HG03066 (cell line): ENCODE measurements around the gene NKD1.

Experiments
- ATAC-seq: cut with Tn5 transposase; IDR thresholded peaks from one replicate; pipeline ENCODE4 v1.9.1; 2021; ENCODE audit warnings: low read depth; ENCODE audit not compliant: unreplicated experiment

NKD1 gene

DNA sequence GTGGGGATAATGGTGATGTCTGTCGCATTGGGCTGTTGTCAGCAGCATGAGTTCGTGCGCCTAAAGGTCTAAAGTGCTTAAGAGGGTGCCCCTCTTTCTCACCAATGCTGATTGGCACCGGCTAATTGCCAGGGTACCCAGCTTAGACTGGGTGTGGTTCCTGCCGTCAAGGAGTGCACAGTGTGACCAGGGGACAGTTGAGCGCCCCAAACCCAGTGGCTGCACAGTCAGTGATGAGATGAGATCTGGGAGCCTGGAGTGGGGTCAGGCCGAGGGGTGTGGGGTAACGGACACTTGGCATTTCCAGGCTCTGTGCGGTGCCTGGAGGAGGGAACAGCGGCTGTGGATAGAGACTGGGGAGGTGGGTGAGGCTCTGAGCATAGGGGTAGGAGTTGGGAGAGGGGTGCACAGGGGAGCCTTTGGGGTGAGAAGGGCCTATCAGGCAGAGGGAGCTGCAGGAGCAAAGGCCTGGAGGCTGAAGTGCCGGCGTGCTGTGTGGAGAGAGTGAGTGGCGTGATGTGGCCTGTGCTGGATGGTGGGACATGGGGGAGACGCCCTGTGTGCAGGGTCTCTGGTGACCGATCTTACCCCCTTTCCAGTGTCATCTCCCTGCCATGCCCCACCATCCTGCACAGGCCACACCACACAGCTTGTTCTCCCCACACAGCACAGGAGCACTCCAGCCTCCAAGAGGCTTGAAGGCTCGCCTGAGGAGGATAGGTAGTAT is 74.6 kb downstream of the NKD1 start:
- no peak for ATAC-seq

DNA sequence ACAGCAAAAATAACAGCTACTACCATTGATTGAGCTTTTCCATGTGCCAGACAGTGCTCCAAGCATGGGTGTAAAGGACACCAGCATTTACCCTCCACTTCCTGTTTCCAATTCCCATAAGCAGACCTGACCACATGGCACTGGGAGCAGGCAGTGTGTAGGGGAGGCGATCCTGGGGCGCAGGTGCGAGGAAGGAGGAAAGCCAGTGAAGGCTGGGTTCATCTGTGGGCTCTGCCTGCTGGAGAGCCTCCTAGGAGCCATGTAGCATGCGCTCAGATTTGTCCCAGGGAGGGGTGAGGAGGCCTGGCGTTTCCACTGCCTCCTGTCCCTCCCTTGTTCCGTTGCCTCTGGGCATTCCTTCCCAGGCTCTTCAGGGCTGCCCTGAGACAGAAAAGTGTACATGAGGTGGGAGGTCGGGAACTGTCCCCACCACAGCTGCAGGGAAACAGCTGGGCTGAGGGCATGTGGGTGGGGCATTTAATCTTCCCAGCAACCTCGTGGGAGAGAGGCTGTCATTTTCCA is 76.3 kb downstream of the NKD1 start:
- ATAC-seq: no peak

DNA sequence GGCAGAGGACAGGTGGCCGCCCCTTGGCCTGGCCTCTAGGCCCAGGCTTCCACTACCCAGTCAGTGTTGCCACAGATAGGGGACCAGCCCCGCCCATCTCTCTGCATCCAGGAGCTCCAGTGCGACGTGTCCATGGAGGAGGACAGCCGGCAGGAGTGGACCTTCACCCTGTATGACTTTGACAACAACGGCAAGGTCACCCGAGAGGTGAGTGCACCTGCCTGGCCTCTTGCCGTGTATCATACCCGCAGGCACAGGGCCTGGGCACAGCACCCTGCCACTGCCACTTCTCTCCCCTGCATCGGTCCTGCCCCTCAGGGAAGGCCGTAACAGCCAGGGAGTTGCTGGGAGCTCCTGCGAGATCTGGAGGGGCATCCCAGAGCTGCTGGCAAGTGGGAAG is 77.2 kb downstream of the NKD1 start:
- ATAC-seq: no peak

DNA sequence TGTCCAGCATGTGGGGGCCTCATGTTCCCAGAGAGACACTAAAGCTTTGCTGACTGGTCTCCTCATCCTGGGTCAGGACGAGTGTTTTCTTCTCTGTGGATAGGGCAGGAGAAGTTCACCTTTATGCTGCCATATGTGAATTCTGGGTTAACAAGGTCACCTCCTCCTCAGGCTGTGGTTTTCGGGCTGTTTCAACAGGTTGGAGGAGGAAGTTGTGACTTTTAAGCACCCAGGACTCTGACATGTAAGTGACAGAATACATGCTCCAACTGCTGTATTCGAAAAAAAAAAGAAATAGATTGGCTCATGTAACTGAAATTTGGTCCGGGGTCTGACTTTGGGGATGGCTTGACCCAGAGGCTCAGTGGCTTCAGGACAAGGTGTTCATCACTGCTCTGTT is 78.7 kb downstream of the NKD1 start:
- ATAC-seq: no peak

DNA sequence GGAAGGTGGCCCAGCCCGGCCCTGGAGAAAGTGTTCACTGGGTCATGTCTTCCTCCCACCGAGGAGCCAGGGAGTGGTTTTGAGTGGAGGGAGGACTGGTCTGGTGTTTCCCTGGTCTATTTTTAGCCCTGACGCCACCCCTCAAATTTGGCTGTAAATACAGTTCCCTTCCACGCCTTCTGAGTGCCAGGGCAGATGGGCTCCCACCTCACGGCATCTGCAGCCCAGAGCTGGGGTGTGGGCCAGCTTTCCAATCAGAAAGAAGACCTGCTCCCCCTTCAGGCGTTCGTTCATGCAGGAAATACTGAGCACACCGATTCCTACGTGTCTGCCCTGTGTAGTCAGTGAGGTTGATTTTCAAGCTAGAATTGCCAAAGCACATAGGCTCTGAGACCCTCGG is 79.2 kb downstream of the NKD1 start:
- ATAC-seq: no peak

DNA sequence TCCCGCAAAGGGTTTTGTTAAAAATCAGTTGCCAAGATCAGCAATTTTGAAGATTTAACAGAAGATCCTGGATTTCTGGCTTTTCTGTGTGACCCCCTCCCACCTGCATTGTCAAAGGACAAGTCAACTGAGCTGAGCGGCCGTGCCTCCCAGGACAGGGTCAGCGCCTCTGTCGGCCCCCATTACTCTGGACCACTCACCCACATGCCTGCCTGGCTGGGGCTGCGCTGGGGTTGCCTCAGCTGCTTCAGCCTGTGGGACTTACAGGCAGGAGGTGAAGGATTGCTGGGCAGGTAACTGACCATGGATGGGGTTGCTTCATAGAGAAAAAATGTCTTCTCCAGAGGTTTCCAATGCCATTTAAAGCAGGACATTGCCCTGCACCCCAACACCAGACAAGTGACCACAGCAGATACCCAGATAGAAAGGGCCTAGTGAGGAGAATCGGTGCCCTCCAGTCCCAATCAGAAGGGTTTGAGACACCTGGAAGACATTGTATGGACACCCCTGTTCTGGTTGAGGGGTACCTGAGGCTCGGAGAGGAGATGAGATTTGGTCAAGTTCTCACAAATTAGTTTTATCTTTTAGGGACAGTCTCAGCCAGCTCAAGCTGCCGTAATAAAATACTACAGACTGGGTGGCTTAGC is 80.1 kb downstream of the NKD1 start:
- ATAC-seq: no peak

DNA sequence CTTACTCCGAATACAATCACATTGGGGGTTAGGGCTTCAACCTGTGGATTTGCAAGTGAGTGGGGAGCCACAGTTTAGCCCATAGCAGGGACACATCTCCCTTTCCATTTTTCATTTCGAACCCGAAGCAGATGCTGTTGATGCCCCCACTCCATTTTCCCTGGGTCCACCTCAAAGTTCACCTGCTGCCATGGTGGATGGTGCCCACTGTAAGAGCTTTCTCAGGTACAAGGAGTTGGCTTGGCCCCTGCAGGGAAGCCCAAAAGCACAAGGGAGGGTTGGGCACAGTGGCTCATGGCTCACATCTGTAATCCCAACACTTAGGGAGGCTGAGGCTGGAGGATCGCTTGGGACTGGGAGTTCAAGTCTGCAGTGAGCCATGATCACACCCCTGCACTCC is 81.1 kb downstream of the NKD1 start:
- no peak for ATAC-seq

DNA sequence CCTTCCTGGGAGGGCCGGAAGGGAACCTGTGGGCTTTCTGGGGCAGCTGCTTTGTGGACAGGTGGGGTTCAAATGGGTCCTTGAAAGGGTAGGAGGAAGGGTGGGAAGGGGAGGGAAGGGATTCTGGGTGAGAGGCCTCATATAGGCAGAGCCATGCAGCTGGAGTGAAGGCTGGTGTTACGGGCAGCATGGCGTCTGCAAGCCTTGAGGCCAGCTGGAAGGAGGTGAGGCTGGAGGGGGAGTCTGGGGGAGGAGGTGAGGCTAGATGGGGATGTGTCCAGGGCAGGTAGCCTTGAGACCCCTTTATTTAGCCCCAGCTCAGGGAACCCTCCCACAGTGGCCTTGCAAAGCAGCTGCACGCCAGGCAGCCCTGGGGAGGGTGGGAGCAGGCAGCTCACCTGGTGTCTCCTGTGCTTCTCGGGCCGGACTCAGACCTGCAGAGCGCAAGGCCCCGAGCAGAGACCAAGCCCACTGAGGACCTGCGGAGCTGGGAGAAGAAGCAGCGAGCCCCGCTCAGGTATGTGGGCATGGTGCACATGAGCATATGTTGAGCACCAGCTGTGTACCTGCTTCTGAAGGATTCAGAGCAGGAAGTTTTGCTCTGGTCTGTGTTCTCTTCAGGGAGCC is 82.3 kb downstream of the NKD1 start:
- ATAC-seq: no peak

DNA sequence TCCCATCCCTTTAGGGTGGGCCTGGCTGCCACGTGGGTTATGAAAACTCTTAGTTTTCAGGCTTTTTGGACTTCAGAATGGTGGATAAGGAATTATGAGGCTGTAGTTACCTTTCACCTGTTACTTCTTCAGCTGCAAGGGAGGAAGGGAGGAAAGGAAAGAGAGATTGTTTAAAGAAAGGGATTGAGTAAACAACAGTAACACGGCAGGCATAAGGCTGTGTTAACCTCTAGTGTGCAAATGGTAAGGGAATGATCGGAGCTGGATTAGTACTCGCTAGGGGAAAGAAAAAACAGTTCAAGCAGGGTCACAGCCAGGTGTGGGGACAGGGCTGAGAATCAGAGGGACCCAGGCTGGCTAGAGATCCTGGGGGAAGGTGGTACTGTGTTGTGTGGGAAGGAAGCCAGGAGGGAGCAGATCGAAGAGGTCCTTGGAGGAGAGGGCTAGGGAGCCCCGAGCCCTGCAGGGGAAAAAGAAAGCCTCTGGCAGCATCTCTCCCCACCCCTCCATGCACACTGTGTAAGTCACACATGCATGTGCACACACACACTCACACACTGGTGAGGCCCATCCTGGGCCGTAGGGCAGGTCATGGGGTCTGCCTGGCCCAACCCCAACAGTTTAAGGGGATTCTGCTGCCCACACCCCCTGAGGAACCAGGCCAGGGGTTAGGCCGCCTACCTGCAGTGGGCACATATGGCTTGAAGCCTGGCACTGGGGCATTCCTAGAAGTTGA is 83.2 kb downstream of the NKD1 start:
- ATAC-seq: no peak

DNA sequence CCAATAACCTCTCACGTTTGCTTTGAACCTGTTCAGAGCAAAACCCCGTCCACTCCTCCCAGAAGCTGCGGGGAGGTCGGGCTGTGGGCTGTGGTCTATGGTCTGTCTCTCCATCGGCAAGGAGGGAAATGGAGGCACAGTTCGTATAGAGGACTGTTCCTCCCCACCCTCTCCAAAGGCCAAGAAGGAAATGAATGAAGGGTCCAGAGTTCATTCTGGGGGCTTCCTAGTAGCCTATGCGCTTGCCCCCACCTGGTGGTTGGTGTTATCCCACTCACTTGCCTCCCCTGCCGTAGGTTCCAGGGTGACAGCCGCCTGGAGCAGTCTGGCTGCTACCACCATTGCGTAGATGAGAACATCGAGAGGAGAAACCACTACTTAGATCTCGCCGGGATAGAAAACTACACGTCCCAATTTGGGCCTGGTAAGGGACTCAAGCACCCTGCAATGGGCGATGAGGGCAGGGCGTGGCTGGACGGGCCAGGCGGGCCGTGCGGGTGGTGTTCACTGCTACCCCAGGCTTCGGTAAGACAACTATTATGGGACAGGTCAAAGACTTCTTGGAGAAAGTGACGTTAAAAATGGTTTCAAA is 83.9 kb downstream of the NKD1 start:
- no peak for ATAC-seq

DNA sequence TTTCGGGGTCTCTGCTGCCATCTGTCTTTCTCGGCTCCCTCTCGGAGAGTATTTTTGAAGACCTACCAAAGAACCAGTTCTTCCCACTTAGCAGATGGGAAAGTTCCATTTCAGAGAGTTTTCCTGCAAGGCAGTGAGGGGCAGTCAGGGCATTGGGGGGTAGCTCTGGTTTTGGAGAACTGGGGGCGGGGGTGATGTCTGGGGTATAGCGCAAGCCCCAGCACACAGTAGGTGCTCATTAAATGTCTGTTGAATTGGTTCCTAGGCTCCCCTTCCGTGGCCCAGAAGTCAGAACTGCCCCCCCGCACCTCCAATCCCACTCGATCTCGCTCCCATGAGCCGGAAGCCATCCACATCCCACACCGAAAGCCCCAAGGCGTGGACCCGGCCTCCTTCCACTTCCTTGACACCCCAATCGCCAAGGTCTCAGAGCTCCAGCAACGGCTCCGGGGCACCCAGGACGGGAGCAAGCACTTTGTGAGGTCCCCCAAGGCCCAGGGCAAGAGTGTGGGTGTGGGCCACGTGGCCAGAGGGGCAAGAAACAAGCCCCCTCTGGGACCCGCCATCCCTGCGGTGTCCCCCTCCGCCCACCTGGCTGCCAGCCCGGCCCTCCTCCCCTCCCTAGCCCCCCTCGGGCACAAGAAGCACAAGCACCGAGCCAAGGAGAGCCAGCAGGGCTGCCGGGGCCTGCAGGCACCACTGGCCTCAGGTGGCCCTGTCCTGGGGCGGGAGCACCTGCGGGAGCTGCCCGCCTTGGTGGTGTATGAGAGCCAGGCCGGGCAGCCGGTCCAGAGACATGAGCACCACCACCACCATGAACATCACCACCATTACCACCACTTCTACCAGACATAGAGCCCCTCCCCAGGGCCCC is 85.0 kb downstream of the NKD1 start:
- no peak for ATAC-seq

DNA sequence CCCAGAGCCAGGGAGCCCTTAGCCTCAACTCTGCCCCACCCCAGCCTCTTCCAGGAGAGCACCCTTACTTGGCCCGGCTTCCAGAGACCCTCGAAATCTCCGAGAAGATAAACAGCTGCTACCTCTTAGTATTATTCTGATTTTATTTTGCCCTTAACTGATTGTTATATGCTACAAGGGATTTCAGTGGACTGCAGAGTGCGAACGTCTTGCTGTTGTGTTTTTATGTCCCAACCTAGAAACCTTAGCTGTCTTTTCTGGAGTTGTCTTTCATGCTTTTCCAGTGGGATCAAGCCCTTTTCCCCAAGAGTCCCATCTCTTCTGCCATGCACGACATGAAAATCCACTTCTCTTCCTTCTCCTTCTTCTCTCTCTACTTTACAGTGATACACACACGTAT is 85.9 kb downstream of the NKD1 start:
- no peak for ATAC-seq

DNA sequence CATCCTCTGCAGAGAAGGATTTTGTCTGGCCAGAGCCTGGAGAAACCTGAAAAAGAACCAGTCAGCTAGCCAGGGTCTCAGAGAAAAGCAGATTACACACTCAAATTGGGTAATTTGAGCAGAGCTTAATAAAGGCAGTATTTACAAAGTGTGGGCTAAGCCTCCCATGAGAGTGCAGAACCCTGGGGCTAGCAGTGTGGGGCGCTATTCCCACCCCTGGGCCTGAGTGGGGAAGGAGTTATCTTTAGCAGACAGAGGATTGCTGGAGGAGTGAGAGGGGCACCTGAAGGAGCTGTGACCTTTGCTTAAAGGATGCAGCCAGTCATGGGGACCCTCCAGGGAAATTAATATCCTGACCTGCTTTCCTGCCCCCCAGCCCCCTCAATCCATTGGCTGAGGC is 86.8 kb downstream of the NKD1 start:
- no peak for ATAC-seq

DNA sequence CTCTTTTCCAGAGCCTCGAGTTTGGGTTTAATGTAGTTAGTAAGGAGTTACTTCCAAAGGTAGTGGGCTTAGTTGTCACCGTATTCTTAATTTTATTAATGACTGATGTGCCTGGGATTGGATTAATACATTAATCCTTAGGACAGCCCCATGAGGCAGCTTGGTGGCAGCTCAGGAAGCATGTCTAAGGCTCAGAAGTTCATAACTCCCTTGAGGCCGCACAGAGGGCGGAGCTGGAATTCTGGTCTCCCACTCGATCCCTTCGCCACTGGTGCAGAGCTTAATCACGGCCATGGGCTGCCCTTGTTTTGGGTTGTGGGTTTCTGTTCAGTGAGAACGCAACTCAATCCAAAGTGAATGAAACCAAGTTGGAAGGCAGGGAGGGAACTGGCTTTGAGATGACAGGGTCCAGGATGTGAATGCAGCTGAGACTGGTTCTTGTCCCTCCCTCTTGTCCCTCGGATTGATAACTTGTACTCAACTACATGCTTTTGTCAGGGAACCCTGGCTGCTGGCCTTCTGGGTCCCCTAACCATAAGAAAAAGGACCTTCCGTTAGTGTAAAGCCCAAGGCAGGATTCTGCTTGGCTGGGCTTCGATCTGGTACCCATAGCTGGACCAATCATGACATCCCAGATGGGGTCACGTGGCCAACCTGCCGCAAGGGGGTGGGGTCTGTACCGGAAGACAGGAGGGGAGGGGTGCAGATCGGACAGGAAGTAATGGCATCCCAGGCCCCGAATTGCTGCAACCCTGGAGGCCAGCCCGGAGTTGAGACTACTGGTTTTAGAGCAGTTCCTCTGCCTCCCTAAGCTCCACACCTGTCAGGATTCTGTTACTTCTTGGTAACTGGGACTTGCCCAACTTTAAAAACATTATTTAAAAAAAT is 87.6 kb downstream of the NKD1 start:
- no peak for ATAC-seq

DNA sequence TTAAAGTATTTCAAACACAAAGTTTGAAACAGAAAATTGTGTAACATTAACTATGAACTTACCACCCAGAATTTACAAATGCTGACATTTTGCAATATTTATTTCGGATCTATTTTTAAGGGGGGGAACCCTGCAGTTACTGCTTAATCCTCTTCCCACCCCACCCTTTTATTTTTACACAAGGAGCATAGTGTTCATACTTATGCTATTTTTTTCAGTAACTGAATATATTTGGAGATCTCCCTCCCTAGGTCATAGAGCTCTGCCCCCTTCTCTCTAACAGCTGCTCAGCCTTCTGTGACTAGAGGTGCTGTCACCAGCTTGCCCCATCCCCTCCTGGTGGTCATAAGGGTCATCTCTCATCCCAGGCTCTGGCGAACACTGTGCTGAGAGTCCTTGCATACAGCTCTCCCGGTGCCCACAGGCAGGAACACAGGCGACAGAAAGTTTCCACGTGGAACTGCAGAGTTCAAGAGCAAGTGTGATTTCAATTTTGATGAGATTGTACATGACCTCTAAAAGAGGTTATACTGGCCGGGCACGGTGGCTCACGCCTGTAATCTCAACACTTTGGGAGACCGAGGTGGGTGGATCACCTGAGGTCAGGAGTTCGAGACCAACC is 88.7 kb downstream of the NKD1 start:
- no peak for ATAC-seq

DNA sequence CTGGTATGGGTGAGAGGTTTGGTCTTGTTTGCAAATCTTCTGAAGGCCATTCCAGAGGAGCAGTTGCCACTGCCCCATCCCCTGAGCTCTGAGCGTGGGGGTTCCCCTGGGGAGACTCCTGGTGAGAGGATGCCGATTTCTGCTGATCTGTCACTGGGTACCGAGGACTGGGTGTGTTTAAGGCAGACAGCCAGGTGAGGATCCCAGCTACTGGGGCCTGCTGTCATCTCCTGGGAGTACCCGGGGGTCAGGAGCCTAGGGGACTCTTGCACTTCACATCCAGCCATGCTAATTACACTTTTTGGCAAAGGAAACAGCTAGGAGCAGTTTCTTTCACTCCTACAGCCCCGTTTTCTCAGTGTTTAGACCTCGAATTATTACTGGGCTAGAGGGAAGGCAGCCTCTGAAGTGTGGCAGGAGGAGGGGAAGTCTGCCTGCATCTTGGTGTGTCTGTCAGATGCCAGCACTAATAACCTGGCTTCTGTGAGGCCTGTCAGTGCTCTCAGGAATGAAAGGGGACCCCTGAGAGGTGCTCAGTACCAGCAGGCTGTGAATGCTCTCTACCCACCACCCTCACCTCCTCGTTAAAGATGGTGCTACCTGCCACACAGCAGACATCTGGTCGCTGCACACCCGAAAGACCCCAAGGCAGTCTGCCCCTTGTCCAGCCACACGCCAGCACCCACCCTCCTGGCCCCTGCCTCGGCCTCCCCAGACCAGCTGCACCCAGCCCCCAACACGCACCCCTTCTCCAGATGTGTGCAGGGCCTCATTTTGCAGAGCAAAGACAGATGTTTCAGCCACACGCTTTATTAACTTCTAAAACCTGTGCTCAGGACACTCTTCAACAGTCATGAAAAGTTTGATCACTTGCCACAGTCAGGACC is 89.8 kb downstream of the NKD1 start:
- ATAC-seq: no peak
